ENCODE measurements around the gene TRPM2.
"Not testable (repeated sequence)": the region's sequence is repeated elsewhere in the genome, so short reads cannot be mapped to it uniquely, and the experiment has no call there.

The TRPM2 gene

DNA sequence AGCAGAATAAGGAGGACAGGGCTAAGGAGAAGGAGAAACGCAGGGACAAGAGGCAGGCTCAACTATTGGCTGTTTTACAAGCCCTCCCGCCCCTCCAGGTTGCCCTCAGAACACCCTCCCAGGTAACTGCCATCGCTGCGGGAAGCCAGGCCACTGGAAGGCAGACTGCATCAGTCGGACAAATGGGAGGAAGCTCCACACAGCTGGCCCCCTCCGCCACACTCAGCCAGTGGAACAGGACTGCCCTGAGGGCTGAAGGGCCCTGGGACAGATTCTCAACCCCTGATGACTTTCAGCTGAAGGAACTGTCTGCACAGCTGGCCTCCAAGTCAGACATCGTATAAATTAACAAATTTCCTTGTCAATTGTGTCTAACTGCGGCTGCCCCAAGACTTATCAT is 123.7 kb downstream of the TRPM2 start:
- TF ChIP-seq, protein P1, sequence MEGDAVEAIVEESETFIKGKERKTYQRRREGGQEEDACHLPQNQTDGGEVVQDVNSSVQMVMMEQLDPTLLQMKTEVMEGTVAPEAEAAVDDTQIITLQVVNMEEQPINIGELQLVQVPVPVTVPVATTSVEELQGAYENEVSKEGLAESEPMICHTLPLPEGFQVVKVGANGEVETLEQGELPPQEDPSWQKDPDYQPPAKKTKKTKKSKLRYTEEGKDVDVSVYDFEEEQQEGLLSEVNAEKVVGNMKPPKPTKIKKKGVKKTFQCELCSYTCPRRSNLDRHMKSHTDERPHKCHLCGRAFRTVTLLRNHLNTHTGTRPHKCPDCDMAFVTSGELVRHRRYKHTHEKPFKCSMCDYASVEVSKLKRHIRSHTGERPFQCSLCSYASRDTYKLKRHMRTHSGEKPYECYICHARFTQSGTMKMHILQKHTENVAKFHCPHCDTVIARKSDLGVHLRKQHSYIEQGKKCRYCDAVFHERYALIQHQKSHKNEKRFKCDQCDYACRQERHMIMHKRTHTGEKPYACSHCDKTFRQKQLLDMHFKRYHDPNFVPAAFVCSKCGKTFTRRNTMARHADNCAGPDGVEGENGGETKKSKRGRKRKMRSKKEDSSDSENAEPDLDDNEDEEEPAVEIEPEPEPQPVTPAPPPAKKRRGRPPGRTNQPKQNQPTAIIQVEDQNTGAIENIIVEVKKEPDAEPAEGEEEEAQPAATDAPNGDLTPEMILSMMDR (IDR thresholded peaks at IDR 0.05; ENCODE audit: insufficient read depth, low read length, missing control alignments), result no peak
- no peak overlapping the region for H3K4me3 ChIP-seq (ENCODE audit: low read depth, low read length)
- CTCF ChIA-PET, result interaction anchor here (1.5 kb wide), 1 partner anchor 14 kb away, joined by 3 read pairs; no protein-coding TSS in a partner anchor
- DNase-seq (ENCODE audit: low read depth, low spot score), result no peak
- POLR2A ChIA-PET, result no interaction called here

DNA sequence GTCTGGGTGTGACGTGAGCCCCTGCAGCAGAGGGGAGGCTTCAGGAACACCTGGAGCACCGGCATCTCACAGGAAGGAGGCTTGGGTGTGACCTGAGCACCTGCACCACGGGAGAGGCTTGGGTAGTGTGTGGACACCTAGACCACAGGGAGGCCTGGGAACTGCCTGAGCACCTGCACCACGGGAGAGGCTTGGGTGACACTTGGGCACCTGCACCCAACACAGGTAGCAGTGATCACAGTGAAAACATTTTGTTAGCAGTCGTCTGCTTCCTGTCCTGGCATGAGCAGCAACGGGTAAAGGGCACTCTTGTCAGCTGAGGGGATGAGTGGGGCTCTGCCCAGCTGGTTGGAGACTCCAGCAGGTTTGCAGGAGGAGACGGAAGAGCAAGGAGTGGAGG is 124.3 kb downstream of the TRPM2 start:
- ChIA-PET CTCF (interaction anchor here (1.0 kb wide), 1 partner anchor 316 kb away, joined by 3 read pairs; no protein-coding TSS in a partner anchor), POLR2A (no interaction called here)
- no peak for DNase-seq (ENCODE audit: low read depth, low spot score)
- H3K4me3 ChIP-seq (ENCODE audit: low read depth, low read length), result no peak overlapping the region
- TF ChIP-seq, protein P1 (IDR thresholded peaks at IDR 0.05; ENCODE audit: insufficient read depth, low read length, missing control alignments), result no peak

GRCh38 chr21:44478124-44478800 is 124.8 kb downstream of the TRPM2 start:
- ChIA-PET CTCF (interaction anchor here (1.0 to 3.2 kb wide), 3 partner anchors 9 to 315 kb away, joined by 3 to 12 read pairs (median 3); no protein-coding TSS in a partner anchor), POLR2A (interaction anchor here (0.7 kb wide), 1 partner anchor 140 kb away, joined by 3 read pairs; no protein-coding TSS in a partner anchor)
- TF ChIP-seq, protein P1 (IDR thresholded peaks at IDR 0.05; ENCODE audit: insufficient read depth, low read length, missing control alignments), result no peak
- no peak overlapping the region for H3K4me3 ChIP-seq (ENCODE audit: low read depth, low read length)
- DNase-seq (ENCODE audit: low read depth, low spot score), result no peak

- TF ChIP-seq, protein P1 (IDR thresholded peaks at IDR 0.05; ENCODE audit: insufficient read depth, low read length, missing control alignments), result no peak
- ChIA-PET POLR2A (interaction anchor here (0.7 kb wide), 1 partner anchor 140 kb away, joined by 3 read pairs; no protein-coding TSS in a partner anchor), CTCF (interaction anchor here (1.0 to 3.2 kb wide), 4 partner anchors 10 to 315 kb away, joined by 3 to 12 read pairs (median 6); no protein-coding TSS in a partner anchor)
- H3K4me3 ChIP-seq (ENCODE audit: low read depth, low read length), result no peak overlapping the region
- DNase-seq (ENCODE audit: low read depth, low spot score), result no peak
Observed at GRCh38 chr21:44478801-44479167, 125.4 kb downstream of the TRPM2 start.

- TF ChIP-seq, protein P1 (IDR thresholded peaks at IDR 0.05; ENCODE audit: insufficient read depth, low read length, missing control alignments), result peak; percentile 47
- DNase-seq (ENCODE audit: low read depth, low spot score); POLR2A ChIA-PET; H3K4me3 ChIP-seq (ENCODE audit: low read depth, low read length): not testable (repeated sequence)
- CTCF ChIA-PET, result interaction anchor here (0.7 to 3.2 kb wide), 7 partner anchors 8 to 139 kb away, joined by 3 to 12 read pairs (median 5); no protein-coding TSS in a partner anchor
Observed at GRCh38 chr21:44479556-44480199, 126.3 kb downstream of the TRPM2 start.

Data from AG04449 (cell line).